ENCODE results near the gene C1GALT1.

Gene C1GALT1

DNA sequence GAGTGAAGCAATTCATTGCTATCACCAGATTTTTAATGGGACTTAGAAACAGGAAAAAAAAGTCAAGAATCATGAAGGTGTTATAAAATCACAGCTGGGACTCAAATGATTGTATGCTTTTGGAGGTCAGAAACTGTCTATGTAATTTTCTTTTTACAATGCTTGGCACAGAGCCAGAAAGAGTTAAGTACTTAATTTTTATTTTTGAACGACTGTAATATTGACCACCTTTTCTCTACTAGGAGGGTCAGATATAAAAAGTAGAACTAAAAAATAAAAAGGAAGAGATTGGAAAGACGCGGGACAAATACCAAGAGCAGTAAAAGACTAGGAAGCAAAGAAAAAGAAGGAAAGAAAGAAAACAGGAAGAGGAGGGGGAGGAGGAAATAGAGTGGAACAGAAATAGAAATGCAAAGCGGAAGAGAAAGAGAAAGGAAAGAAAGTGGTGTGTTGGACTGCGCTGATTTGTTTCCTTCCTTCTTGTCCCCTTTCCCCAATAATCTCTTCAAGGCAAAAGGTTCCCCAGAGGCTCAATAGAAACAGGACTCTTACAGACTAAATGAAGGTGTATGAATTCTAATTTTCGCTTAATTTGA is 23.2 kb upstream of the C1GALT1 start:
- TF ChIP-seq GATA3 (IDR thresholded peaks at IDR 0.05; ENCODE audit: low read depth, low read length): no peak

DNA sequence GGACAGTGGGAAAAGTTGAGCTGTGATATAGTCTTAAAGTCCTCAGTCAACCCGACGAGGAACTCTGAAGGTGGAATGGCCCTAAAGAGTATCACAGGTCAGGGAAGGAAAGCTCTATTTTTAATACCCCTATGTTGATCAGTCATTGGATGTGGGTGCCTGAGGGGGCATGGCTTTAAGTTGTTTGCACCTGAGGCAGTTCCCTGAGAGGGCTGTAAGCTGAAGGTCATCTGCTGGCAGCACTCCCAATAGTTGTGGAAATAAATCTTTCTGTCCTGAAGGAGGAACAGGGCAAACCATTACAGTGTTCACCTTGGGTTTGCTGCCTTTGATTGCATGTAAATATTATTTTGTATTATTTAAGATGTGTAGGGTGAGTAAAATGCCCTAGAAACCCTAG is 17.8 kb upstream of the C1GALT1 start:
- TF ChIP-seq GATA2 (IDR thresholded peaks at IDR 0.05; ENCODE audit: low read depth, low read length) (no peak), GATA3 (IDR thresholded peaks at IDR 0.05; ENCODE audit: low read depth, low read length) (no peak)

DNA sequence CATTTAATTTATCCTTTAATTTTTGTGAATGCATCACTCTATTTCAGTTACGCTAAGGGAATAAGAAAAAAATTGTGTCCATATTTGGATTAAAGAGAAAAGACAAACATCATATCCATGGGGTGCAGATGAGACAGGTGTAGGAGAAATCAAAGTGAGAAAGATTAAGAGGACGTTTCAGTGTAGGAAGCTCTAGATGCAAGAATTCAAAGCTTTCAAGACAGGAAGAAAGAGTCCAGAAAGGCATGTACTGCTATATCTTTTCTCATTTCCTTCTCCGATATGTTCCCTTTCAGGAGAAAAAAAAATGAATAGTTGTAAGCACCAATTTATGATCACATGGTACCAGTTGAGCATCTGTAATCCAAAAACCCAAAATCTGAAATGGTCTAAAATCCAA is 17.0 kb upstream of the C1GALT1 start:
- TF ChIP-seq GATA3 (IDR thresholded peaks at IDR 0.05; ENCODE audit: low read depth, low read length): no peak
- TF ChIP-seq GATA2 (IDR thresholded peaks at IDR 0.05; ENCODE audit: low read depth, low read length): no peak

DNA sequence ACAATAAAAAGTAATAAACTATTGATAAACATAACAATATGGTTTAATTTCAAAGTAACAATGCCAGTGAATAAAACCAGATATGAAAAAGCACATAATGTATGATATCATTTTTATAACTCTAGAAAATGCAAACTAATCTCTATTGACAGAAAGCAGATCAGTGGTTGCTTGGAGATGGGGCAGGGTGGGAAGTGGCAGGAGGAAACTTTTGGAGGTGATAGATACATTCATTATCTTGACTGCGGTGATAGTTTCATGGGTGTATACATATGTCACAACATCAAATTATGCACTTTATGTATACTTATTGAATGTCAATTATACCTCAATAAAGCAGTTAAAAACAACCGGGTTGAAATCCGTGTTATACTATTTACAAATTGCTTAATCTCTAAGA is 16.0 kb upstream of the C1GALT1 start:
- TF ChIP-seq GATA3 (IDR thresholded peaks at IDR 0.05; ENCODE audit: low read depth, low read length) (no peak), GATA2 (IDR thresholded peaks at IDR 0.05; ENCODE audit: low read depth, low read length) (no peak)

DNA sequence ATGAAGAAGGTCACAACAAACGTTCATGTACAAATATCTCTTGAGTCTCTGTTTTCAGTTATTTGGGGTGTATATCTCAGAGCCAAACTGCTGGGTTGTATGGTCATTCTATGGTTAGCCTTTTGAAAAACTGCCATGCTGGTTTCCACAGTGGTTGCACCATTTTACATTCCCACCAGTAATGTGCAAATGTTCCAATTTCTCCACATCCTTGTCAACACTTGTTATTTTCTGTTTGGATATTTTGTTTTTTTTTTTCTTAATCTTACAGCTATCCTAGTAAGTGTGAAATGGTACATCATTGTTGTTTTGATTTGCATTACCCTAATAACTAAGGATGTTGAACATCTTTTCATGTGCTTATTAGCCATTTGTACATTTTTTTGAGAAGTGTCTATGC is 13.0 kb upstream of the C1GALT1 start:
- no peak for TF ChIP-seq GATA2 (IDR thresholded peaks at IDR 0.05; ENCODE audit: low read depth, low read length)
- no peak for TF ChIP-seq GATA3 (IDR thresholded peaks at IDR 0.05; ENCODE audit: low read depth, low read length)

DNA sequence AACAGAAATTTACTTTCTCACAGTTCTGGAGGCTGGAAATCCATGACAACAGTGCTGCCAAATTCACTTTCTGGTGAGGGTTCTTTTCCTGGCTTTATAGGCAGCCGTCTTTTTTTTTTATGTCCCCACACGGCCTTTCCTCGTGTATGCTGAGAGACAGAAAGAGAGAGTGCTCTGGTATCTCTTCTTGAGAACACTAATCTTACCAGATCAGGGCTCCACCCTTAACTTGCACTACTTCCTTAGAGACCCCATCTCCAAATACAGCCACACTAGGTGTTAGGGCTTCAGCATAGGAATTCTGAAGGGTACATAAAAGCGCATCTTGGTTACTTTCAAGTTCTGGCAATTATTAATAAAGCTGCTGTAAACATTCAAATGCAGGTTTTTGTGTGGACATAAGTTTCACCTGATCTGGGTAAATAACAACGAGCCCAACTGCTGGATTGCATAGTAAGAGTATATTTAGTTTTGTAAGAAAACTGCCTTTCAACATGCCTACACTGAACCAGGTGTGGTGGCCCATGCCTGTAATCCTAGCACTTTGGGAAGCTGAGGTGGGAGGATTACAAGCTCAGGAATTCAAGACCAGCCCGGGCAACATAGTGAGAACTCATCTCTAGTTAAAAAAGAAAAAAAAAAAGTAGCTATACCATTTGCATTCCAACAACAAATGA is 8.2 kb upstream of the C1GALT1 start:
- TF ChIP-seq GATA2 (IDR thresholded peaks at IDR 0.05; ENCODE audit: low read depth, low read length): no peak
- TF ChIP-seq GATA3 (IDR thresholded peaks at IDR 0.05; ENCODE audit: low read depth, low read length): no peak

DNA sequence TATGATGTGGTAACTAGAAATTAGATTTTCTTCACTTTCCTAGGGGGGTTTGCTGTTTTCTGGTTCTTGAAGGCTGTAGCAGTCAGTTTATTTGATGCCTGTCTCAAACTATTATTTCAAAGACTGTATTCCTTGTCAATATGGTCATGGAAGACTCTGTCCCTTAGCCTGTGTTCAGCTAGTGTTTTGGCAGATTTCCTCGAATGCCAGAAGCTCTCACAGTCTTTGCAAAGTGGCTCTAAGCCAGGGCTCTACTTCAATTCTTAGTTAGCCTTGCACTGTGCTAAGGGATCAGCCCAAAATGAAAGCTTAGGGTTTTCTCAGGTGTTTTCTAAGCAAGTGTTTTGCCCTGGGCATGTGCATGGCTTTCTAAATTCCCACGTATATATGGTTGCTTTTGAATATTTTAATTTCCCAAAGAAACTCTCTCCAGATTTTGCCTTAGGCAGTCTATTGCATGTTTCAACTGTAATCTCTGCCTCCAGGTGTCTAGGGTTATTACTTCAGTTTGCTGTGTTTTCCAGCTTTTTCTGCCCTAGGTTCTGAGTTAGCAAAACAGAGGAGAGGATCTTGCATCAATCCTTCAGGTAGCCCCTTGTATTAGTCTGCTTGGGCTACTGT is 7.2 kb upstream of the C1GALT1 start:
- TF ChIP-seq GATA3 (IDR thresholded peaks at IDR 0.05; ENCODE audit: low read depth, low read length): no peak
- no peak for TF ChIP-seq GATA2 (IDR thresholded peaks at IDR 0.05; ENCODE audit: low read depth, low read length)

DNA sequence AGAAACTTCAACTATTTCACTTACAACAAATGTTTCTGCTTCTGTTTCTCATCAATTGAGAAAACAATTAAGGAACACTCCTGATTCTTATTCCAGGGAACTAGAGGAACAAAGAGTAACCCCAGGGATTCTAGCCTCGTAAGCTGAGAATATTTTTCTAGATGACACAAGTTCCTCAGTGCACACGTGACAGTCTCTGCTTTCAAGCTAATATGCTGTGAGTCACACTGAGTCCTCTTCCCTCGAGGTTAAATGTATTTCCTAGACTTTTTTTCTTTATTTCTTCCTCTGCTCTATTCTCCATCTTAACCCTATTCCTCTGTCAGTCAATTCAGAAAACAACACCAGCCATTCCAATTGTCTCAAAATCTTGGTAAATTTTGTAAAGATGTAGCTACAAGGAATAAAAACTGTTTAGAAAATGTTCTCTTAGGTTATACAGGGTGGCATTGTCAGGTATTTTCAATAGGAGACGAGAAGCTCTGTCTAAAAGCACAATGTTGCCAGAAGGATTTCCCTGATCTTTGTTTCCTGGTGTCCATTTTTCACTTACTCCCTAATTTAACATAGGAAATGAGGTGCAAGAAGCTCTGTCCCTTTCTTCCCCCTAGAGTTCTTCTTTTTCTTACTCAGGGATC is 5.8 kb upstream of the C1GALT1 start:
- TF ChIP-seq GATA3 (IDR thresholded peaks at IDR 0.05; ENCODE audit: low read depth, low read length): no peak
- no peak for TF ChIP-seq GATA2 (IDR thresholded peaks at IDR 0.05; ENCODE audit: low read depth, low read length)

DNA sequence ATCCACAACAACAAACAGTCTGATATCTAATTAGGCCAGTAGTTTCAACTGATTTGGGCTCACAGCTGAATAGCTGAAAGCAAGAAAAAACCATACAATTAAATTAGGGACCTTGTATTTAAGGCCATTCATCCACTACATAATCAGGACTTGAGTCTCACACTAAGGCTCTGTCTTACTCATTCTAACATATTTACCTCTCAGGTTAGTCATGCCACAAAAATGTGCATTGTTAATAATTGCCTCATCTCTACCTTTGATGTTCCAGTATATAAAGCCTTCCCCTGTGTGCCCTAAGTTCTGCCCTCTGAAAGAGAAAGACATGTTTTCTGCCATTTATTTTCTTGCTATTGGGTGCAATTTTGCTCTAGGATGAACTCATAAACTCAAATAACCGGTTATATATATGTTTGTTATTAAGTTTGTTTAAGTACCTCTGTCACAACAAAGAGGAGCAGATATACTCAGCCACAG is 5.3 kb upstream of the C1GALT1 start:
- TF ChIP-seq GATA3 (IDR thresholded peaks at IDR 0.05; ENCODE audit: low read depth, low read length): no peak
- no peak for TF ChIP-seq GATA2 (IDR thresholded peaks at IDR 0.05; ENCODE audit: low read depth, low read length)

DNA sequence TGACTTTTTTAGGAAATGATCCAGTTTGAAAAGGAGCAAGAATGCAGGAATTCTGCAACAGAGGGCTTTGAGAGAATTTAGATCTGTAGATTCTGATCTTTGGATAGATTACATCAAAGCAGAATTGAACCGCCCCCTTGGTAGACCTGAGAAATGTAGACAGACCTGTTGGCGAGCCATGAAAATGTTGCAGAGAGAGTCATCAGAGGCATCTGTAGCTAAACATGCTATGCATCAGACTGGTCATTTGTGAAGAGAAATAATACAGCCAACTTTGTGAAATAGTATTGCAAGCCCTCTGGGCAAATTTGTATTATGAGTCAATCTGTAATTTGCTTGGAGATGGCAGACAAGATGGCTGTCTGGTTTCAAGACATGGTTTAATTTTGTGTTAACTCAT is 4.3 kb upstream of the C1GALT1 start:
- TF ChIP-seq GATA3 (IDR thresholded peaks at IDR 0.05; ENCODE audit: low read depth, low read length) (no peak), GATA2 (IDR thresholded peaks at IDR 0.05; ENCODE audit: low read depth, low read length) (no peak)

DNA sequence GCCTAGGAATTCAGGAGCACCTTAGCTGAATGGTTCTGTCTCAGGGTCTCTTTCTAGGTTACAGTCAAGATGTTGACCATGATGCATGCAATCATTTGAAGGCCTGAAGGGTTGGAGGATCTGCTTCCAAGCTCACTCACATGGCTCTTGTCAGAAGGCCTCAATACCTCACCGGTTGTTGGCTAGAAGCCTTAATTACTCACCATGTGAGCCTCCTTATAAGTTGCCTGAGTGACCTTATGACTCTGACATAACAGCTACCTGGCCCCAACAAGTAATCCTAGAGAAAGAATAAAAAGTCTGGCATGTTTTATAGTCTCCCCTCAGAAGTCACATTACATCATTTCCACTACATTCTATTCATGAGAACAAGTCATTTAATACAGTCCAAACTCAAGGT is 3.4 kb upstream of the C1GALT1 start:
- TF ChIP-seq GATA3 (IDR thresholded peaks at IDR 0.05; ENCODE audit: low read depth, low read length) (no peak), GATA2 (IDR thresholded peaks at IDR 0.05; ENCODE audit: low read depth, low read length) (no peak)

DNA sequence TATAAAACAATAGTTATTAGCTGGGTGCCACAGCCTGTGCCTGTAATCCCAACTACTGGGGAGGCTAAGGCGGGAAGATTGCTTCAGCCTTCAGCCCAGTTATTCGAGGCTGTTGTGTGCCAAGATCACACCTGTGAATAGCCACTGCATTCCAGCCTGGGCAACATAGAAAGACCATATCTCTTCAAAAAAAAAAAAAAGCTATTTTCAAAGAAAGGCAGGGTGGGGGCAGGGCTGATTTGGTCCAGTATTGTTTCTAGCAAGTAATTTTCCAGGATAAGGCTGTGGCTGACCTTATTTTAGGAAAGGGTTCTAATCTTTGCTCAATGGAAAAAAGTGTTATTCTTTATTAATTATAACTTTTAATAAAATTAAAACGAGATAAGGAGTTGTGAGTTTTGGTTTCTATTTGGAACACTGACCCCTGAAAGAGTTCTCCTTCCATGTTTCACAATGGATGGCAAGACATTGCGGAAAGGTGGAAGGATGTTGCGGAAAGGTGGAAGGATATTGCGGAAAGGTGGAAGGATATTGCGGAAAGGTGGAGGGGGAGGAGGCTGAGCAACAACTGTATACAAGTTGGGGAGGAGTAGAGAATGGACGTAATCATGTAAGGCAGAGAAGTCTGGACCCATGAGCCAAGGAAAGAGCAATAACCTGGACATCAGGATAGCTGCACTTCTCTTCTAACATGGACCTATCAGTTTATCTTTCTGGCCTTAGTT is 1.5 kb upstream of the C1GALT1 start:
- no peak for TF ChIP-seq GATA2 (IDR thresholded peaks at IDR 0.05; ENCODE audit: low read depth, low read length)
- no peak for TF ChIP-seq GATA3 (IDR thresholded peaks at IDR 0.05; ENCODE audit: low read depth, low read length)

DNA sequence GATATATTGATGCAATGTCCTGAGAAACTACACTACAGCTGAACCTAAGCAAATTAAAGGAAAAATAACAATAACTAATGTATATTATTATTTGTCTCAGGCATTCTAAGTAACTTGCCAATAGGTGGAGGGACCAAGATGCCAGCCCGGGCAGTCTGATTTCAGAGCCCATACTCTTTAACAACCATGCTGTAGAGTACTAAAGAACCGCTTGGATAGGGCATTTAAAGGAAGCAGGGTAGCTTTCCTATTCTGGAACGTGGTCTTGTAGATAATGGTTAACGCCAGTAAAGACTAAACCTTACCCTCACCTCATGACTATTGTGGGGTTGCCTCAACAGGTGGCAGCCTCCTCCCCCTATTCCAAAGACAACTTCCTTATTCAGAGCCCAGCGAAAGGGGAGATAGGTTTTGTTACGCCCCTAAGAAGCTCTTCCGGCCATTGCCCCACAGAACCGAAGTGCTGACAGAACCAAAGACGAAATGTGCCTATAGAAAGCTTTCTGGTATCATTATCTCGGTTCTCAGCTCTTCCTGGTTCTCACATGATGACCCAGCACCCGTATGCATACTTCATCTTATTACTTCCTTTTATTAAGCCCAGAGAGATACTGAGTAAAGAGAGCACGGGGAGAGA is 707 bp upstream of the C1GALT1 start:
- TF ChIP-seq GATA3 (IDR thresholded peaks at IDR 0.05; ENCODE audit: low read depth, low read length) (no peak), GATA2 (IDR thresholded peaks at IDR 0.05; ENCODE audit: low read depth, low read length) (no peak)
